GM18499 (cell line): ENCODE results near the gene KRTAP10-7.
"Not testable (repeated sequence)": the region's sequence is repeated elsewhere in the genome, so short reads cannot be mapped to it uniquely, and the experiment has no call there.

Experiments used
- ATAC-seq: cut with Tn5 transposase; IDR thresholded peaks from one replicate; pipeline ENCODE4 v1.9.1; 2021; ENCODE audit warnings: moderate number of reproducible peaks; ENCODE audit not compliant: insufficient read depth, unreplicated experiment

Gene KRTAP10-7

GRCh38 chr21:44571296-44571695 is 29.1 kb upstream of the KRTAP10-7 start:
- no peak for ATAC-seq

- no peak for ATAC-seq
Observed at GRCh38 chr21:44571844-44572782, 28.3 kb upstream of the KRTAP10-7 start.

- no peak for ATAC-seq
Observed at GRCh38 chr21:44572959-44573583, 27.3 kb upstream of the KRTAP10-7 start.

- not testable (repeated sequence) for ATAC-seq
Observed at GRCh38 chr21:44573630-44574456, 26.6 kb upstream of the KRTAP10-7 start, which contains the start of gene KRTAP10-4. Gene KRTAP10-4 (plus strand): TSS chr21:44573729. CDS start chr21:44573759, 30 bp downstream.

GRCh38 chr21:44574457-44575306 is 25.7 kb upstream of the KRTAP10-7 start:
- ATAC-seq: no peak

- ATAC-seq: no peak
Observed at GRCh38 chr21:44575307-44576024, 24.9 kb upstream of the KRTAP10-7 start.

GRCh38 chr21:44576025-44576420 is 24.4 kb upstream of the KRTAP10-7 start:
- ATAC-seq: no peak

- ATAC-seq: no peak
Observed at GRCh38 chr21:44578371-44579055, 21.9 kb upstream of the KRTAP10-7 start.

GRCh38 chr21:44579056-44579832 is 21.2 kb upstream of the KRTAP10-7 start:
- ATAC-seq: no peak

- ATAC-seq: no peak
Observed at GRCh38 chr21:44579833-44580144, 20.6 kb upstream of the KRTAP10-7 start.

GRCh38 chr21:44580231-44580821 is 20.1 kb upstream of the KRTAP10-7 start, which contains the start of gene KRTAP10-5:
Gene KRTAP10-5 (minus strand): TSS chr21:44580604. CDS start chr21:44580578, 26 bp downstream.
- not testable (repeated sequence) for ATAC-seq

- no peak for ATAC-seq
Observed at GRCh38 chr21:44581158-44581557, 19.2 kb upstream of the KRTAP10-7 start.

GRCh38 chr21:44582055-44582454 is 18.3 kb upstream of the KRTAP10-7 start:
- no peak for ATAC-seq

GRCh38 chr21:44583089-44583799 is 17.2 kb upstream of the KRTAP10-7 start:
- no peak for ATAC-seq

- ATAC-seq: no peak
Observed at GRCh38 chr21:44583800-44584147, 16.6 kb upstream of the KRTAP10-7 start.

GRCh38 chr21:44585892-44586291 is 14.5 kb upstream of the KRTAP10-7 start:
- ATAC-seq: no peak

- ATAC-seq: no peak
Observed at GRCh38 chr21:44589094-44589493, 11.3 kb upstream of the KRTAP10-7 start.
